NCI-H510A (cell line): ENCODE results near the gene NDUFA13.

Source experiments
- DNase-seq: peaks from one replicate; lab custom pipeline; 2025; lab: John Stamatoyannopoulos, UW

NDUFA13 gene

DNA sequence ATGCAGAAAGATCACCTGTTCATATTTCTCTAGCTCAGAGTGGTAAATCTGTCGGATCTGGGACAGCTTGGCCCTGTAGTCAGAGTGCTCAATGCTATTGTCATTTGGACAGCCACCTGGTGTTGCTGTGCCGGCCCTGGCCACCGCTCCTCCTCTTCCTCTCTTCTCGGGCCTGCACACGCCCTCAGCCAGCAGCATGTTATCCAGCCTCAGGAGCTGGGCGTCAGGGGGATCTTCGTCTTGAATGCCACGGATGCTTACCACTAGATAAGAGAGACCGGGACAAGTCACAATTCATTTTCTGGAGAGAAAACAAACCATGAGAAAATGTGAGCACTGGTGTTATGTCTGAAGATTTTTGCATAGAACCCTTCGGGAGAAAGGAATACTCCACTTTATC, 54.5 kb downstream of the NDUFA13 start:
- DNase-seq: no peak

DNA sequence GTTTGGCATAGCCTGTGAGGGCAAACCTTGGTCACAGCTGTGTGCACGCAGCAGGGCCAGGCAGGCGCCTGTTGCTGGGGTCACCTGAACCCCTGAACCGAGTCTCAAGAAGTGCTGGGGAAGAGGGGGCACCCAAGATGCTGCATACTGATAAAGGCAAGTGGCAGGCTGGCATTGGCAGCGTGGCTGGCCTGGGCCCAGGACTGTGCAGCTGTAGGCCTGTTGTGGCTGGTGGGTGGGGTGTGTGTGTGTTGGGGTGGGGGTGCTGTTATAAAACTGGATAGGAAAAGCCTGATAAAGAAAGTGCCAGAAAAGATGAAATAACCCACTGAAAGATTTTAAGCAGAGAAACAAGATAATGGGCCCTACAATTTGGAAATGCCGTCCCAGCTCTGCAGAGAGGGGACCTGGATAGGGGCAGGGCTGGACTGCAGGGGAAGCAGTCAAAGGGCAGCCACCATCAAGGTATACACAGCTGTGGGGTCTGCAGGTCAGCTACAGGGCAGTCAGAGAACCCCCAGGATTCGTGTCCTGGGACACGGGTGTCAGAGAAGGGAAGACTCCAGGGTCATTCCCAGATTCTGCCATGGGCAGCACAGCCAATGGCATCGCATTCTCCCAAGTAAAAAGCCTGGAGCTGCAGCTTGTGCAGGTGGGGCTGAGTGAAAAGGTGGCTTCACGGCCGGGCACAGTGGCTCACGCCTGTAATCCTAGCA, 55.2 kb downstream of the NDUFA13 start:
- no peak for DNase-seq

- DNase-seq: no peak
These were observed 59.4 kb downstream of the NDUFA13 start for GRCh38 chr19:19575411-19575810.
